GM12878 (cell line): ENCODE data around the gene MEN1.

ENCODE experiments used
- CTCF ChIP-seq, 3 experiments: IDR thresholded peaks in 2 of 3; conservative IDR thresholded peaks in 1 of 3; 2 replicates each; pipeline ENCODE4 v1.5.1; 2011; ENCODE audit warnings: low read depth in 3 of 3, low read length in 3 of 3, mild to moderate bottlenecking in 3 of 3, control low read depth in 2 of 3, moderate library complexity in 2 of 3, inconsistent platforms in 1 of 3, mixed read lengths in 1 of 3; ENCODE audit not compliant: control insufficient read depth in 2 of 3, insufficient read depth in 1 of 3; ENCODE audit errors: extremely low read depth in 1 of 3
- ESRRA ChIP-seq: IDR thresholded peaks from 2 replicates; pipeline ENCODE4 v1.6.1; 2012; ENCODE audit warnings: mild to moderate bottlenecking, low read length, improper control_type of control experiment
- POLR2A ChIP-seq: IDR thresholded peaks from 2 replicates; pipeline ENCODE4 v1.6.1; 2011; ENCODE audit warnings: low read depth, mild to moderate bottlenecking, low read length
- RCOR1 ChIP-seq: conservative IDR thresholded peaks from 2 replicates; pipeline ENCODE4 v1.6.1; 2012; ENCODE audit warnings: low read depth, low read length, improper control_type of control experiment
- REST ChIP-seq: IDR thresholded peaks from 2 replicates; pipeline ENCODE4 v1.6.1; 2012; ENCODE audit warnings: mild to moderate bottlenecking, low read depth, low read length
- SMC3 ChIP-seq: IDR thresholded peaks from 2 replicates; pipeline ENCODE4 v1.6.1; 2011; ENCODE audit warnings: low read length, improper control_type of control experiment, borderline replicate concordance

GRCh38 chr11:64835616-64836447 lies 25.5 kb upstream of the MEN1 start:
- TF ChIP-seq RCOR1 (no peak), CTCF (IDR thresholded peaks at IDR 0.05 in 2 of 3, conservative IDR thresholded peaks at IDR 0.05 in 1 of 3; ENCODE audit: control insufficient read depth in 2 of 3, extremely low read depth in 1 of 3, insufficient read depth in 1 of 3, low read depth in 3 of 3, low read length in 3 of 3) (no peak), SMC3 (no peak), REST (no peak), POLR2A (no peak), ESRRA (no peak)
